Ishikawa (cell line): Measurements from ENCODE around the gene SHISAL1.

Experiments used
- CEBPB ChIP-seq: IDR thresholded peaks from 2 replicates; pipeline ENCODE4 v1.6.1; 2012
- CREB1 ChIP-seq: IDR thresholded peaks from 2 replicates; pipeline ENCODE4 v1.6.1; 2012; ENCODE audit warnings: low read depth
- EGR1 ChIP-seq: IDR thresholded peaks from 2 replicates; pipeline ENCODE4 v1.6.1; 2012
- EP300 ChIP-seq: IDR thresholded peaks from 2 replicates; pipeline ENCODE4 v1.6.1; 2012; ENCODE audit warnings: borderline replicate concordance
- FOXM1 ChIP-seq: IDR thresholded peaks from 2 replicates; pipeline ENCODE4 v1.6.1; 2012; ENCODE audit warnings: low read depth, borderline replicate concordance
- MAX ChIP-seq: IDR thresholded peaks from 2 replicates; pipeline ENCODE4 v1.6.1; 2012
- NFIC ChIP-seq: IDR thresholded peaks from 2 replicates; pipeline ENCODE4 v1.6.1; 2012
- RAD21 ChIP-seq: IDR thresholded peaks from 2 replicates; pipeline ENCODE4 v1.6.1; 2012; ENCODE audit warnings: low read depth
- TAF1 ChIP-seq: IDR thresholded peaks from 2 replicates; pipeline ENCODE4 v1.6.1; 2012; ENCODE audit warnings: low read depth, mild to moderate bottlenecking
- TCF12 ChIP-seq: IDR thresholded peaks from 2 replicates; pipeline ENCODE4 v1.6.1; 2012; ENCODE audit warnings: low read depth
- TEAD4 ChIP-seq: IDR thresholded peaks from 2 replicates; pipeline ENCODE4 v1.6.1; 2012
- USF1 ChIP-seq: IDR thresholded peaks from 2 replicates; pipeline ENCODE4 v1.6.1; 2012
- YY1 ChIP-seq: IDR thresholded peaks from 2 replicates; pipeline ENCODE4 v1.6.1; 2012; ENCODE audit warnings: low read depth
- ZBTB7A ChIP-seq: IDR thresholded peaks from 2 replicates; pipeline ENCODE4 v1.6.1; 2012; ENCODE audit warnings: low read depth
- TF ChIP-seq, protein P1 (sequence below): IDR thresholded peaks from 2 replicates; pipeline ENCODE4 v1.6.1; 2012; ENCODE audit warnings: low read depth, mild to moderate bottlenecking

Gene SHISAL1

GRCh38 chr22:44354288-44354687 is 41.5 kb upstream of the SHISAL1 start:
- TF ChIP-seq ZBTB7A (no peak), EGR1 (no peak), USF1 (no peak), EP300 (no peak), CEBPB (no peak), FOXM1 (no peak), RAD21 (no peak), CREB1 (no peak), MAX (no peak), NFIC (no peak), YY1 (no peak), TAF1 (no peak), TCF12 (no peak), TEAD4 (no peak)
- TF ChIP-seq, protein P1, sequence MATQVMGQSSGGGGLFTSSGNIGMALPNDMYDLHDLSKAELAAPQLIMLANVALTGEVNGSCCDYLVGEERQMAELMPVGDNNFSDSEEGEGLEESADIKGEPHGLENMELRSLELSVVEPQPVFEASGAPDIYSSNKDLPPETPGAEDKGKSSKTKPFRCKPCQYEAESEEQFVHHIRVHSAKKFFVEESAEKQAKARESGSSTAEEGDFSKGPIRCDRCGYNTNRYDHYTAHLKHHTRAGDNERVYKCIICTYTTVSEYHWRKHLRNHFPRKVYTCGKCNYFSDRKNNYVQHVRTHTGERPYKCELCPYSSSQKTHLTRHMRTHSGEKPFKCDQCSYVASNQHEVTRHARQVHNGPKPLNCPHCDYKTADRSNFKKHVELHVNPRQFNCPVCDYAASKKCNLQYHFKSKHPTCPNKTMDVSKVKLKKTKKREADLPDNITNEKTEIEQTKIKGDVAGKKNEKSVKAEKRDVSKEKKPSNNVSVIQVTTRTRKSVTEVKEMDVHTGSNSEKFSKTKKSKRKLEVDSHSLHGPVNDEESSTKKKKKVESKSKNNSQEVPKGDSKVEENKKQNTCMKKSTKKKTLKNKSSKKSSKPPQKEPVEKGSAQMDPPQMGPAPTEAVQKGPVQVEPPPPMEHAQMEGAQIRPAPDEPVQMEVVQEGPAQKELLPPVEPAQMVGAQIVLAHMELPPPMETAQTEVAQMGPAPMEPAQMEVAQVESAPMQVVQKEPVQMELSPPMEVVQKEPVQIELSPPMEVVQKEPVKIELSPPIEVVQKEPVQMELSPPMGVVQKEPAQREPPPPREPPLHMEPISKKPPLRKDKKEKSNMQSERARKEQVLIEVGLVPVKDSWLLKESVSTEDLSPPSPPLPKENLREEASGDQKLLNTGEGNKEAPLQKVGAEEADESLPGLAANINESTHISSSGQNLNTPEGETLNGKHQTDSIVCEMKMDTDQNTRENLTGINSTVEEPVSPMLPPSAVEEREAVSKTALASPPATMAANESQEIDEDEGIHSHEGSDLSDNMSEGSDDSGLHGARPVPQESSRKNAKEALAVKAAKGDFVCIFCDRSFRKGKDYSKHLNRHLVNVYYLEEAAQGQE: no peak

DNA sequence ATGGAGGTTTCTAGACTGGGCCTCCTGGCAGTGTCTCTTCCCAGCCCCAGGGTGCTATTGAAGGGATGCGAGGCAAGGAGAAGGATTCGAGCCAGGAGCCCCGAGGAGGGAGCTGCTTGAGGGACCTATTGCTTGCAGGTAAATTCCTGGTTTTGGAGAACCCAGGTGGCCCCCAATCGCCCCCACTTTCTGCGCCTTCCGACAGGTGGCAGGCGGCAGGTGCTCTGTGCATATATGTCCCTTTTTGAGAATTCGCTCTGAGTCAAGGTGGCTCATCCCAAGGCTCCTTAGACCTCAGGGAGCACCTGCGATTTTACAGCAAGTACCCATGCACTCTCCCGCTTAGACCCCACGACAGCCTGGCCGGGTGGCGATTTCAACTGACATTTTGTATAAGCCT is 40.3 kb upstream of the SHISAL1 start:
- no peak for TF ChIP-seq EGR1

DNA sequence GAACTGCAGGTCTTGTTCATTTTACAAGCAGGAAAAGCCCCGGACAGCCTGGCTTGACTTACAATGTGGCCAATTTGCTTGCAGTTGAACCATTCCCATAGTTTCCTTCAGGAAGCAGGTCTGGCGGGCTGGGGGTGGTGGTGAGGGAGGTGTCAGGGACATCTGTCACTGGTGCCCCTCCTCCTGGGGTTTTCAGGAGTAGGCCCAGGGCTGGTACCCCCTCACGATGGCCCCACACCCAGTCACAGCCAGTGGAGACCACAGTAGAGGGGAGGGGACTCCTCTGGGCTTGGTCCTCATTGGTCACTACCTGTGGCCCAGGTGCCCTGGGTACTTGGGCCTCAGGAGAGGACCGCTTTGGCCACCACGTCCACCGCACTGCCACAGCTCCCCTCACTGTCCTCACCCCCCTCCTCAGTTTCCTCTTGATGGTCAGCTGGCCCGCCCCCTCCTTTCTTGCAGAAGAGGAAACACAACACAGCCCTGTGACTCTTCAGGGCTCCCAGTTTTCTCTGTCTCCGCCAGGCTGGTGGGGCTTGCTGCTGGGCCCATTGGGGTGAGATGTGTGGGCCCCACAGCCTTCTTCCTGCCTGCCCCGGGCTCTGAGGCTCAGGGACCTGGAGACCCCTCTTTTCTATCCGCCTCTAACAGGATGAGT is 39.8 kb upstream of the SHISAL1 start:
- no peak for TF ChIP-seq CREB1
- no peak for TF ChIP-seq CEBPB
- TF ChIP-seq EGR1: no peak
- TF ChIP-seq FOXM1: no peak
- no peak for TF ChIP-seq YY1
- TF ChIP-seq TEAD4: no peak
- TF ChIP-seq, protein P1: no peak
- no peak for TF ChIP-seq MAX
- TF ChIP-seq TCF12: no peak
- no peak for TF ChIP-seq USF1
- TF ChIP-seq NFIC: no peak
- TF ChIP-seq RAD21: no peak
- TF ChIP-seq TAF1: no peak
- no peak for TF ChIP-seq EP300
- no peak for TF ChIP-seq ZBTB7A

GRCh38 chr22:44351685-44352377 is 39.1 kb upstream of the SHISAL1 start:
- TF ChIP-seq RAD21 (no peak), CREB1 (no peak), NFIC (no peak), CEBPB (no peak), EGR1 (no peak), USF1 (no peak), FOXM1 (no peak), TEAD4 (no peak), MAX (no peak), EP300 (no peak), ZBTB7A (no peak), TCF12 (no peak), YY1 (no peak), TAF1 (no peak)
- TF ChIP-seq, protein P1: no peak
